Endothelial cell (in vitro differentiated cells): ENCODE measurements around the gene SMPD2. TPM values are rescaled to one million over a fixed set of nuclear protein-coding genes. Genes with fewer than 3 reads are reported as not detected.

Experiments
- DNase-seq: peaks from one replicate; pipeline ENCODE4 v3.0.0; 2021; ENCODE audit warnings: low spot score
- H3K27ac Mint-ChIP-seq: one replicate; pipeline ENCODE4 v1.8.0; 2021; ENCODE audit warnings: mixed read lengths, inconsistent platforms; ENCODE audit not compliant: unreplicated experiment
- H3K27me3 Mint-ChIP-seq: one replicate; pipeline ENCODE4 v1.8.0; 2021; ENCODE audit warnings: mild to moderate bottlenecking, moderate library complexity, mixed read lengths, inconsistent platforms; ENCODE audit not compliant: unreplicated experiment
- H3K36me3 Mint-ChIP-seq: one replicate; pipeline ENCODE4 v1.8.0; 2021; ENCODE audit warnings: mild to moderate bottlenecking, low read depth, mixed read lengths, inconsistent platforms; ENCODE audit not compliant: unreplicated experiment
- H3K4me1 Mint-ChIP-seq: one replicate; pipeline ENCODE4 v1.8.0; 2021; ENCODE audit warnings: mild to moderate bottlenecking, mixed read lengths, inconsistent platforms; ENCODE audit not compliant: unreplicated experiment
- H3K4me3 Mint-ChIP-seq: one replicate; pipeline ENCODE4 v1.8.0; 2021; ENCODE audit warnings: mild to moderate bottlenecking, mixed read lengths, inconsistent platforms; ENCODE audit not compliant: unreplicated experiment
- H3K9me3 Mint-ChIP-seq: one replicate; pipeline ENCODE4 v1.8.0; 2021; ENCODE audit warnings: mixed read lengths, inconsistent platforms; ENCODE audit not compliant: unreplicated experiment
- total RNA-seq: library from RNA; stranded (reverse); fragmentation: NEBNext Ultra II Directional; extraction: Animal tissue kit (Norgen Biotek cat#: 25700); gene quantifications from one replicate; pipeline ENCODE4 v1.2.1, GENCODE V29; 2021; ENCODE audit not compliant: unreplicated experiment
- TF ChIP-seq, protein P1 (sequence below): fragments of 200-600 bp; sonication (generic); IDR thresholded peaks from one replicate; pipeline ENCODE4 v1.5.0; 2021; ENCODE audit warnings: antibody characterized with exemption; ENCODE audit not compliant: unreplicated experiment

The SMPD2 gene
- total RNA-seq, 1 donor from 2014 or later = 8.8 TPM

- Mint-ChIP-seq H3K27me3 (peaks cover 9% of the 10 kb centered on the region), H3K9me3 (no peaks in the 10 kb centered on the region), H3K4me3 (no peak overlapping the region), H3K36me3 (peaks cover 17% of the 10 kb centered on the region), H3K27ac (no peak overlapping the region), H3K4me1 (no peaks in the 10 kb centered on the region)
- DNase-seq = no peak
- TF ChIP-seq, protein P1, sequence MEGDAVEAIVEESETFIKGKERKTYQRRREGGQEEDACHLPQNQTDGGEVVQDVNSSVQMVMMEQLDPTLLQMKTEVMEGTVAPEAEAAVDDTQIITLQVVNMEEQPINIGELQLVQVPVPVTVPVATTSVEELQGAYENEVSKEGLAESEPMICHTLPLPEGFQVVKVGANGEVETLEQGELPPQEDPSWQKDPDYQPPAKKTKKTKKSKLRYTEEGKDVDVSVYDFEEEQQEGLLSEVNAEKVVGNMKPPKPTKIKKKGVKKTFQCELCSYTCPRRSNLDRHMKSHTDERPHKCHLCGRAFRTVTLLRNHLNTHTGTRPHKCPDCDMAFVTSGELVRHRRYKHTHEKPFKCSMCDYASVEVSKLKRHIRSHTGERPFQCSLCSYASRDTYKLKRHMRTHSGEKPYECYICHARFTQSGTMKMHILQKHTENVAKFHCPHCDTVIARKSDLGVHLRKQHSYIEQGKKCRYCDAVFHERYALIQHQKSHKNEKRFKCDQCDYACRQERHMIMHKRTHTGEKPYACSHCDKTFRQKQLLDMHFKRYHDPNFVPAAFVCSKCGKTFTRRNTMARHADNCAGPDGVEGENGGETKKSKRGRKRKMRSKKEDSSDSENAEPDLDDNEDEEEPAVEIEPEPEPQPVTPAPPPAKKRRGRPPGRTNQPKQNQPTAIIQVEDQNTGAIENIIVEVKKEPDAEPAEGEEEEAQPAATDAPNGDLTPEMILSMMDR = no peak
These were observed 8.7 kb downstream of the SMPD2 start for GRCh38 chr6:109449064-109449794.

- Mint-ChIP-seq H3K27me3 (peaks cover 14% of the 10 kb centered on the region), H3K27ac (no peak overlapping the region), H3K4me1 (no peaks in the 10 kb centered on the region), H3K4me3 (no peak overlapping the region), H3K36me3 (peaks cover 17% of the 10 kb centered on the region), H3K9me3 (no peaks in the 10 kb centered on the region)
- no peak for DNase-seq
- TF ChIP-seq, protein P1 = no peak
These were observed 9.5 kb downstream of the SMPD2 start for GRCh38 chr6:109449795-109450673.

DNA sequence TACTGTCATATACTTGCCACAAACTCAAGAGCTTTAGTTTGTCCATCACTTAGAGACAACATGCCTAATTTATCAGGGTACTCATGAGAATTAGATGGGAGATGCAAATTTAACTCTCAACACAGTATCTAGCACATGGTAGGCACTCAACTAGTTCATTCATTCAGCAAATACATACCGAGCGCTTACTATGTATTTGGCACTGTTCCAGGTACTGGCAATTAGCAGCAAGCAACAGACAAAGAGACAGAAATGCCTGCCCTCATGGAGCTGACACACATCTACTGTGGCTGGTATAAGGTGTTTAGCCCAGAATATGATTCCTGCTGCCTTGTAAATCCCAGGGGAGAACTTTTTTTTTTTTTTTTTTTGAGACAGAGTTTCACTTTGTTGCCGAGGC lies 10.3 kb downstream of the SMPD2 start:
- Mint-ChIP-seq H3K9me3 (no peaks in the 10 kb centered on the region), H3K27me3 (peaks cover 16% of the 10 kb centered on the region), H3K36me3 (peaks cover 14% of the 10 kb centered on the region), H3K4me1 (peaks cover 2% of the 10 kb centered on the region), H3K4me3 (no peak overlapping the region), H3K27ac (no peak overlapping the region)
- TF ChIP-seq, protein P1 = no peak
- no peak for DNase-seq

DNA sequence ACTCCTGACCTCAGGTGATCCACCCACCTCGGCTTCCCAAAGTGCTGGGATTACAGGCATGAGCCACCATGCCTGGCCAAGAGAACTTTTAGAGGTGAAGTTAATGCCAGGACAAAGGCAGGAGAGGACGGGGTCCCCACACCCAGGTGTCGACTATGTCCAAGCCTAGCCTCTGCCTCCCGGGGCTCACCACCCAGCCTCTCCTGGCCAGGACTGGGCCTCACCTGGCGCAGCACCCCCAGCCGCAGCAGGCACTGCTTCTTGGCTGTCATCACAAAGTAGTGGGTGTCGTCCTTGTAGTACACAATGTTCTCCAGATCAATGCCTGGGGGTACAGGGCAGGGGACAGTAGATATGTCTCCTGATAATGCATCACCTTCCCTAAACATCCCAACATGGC lies 10.9 kb downstream of the SMPD2 start:
- DNase-seq = no peak
- TF ChIP-seq, protein P1 = no peak
- Mint-ChIP-seq H3K9me3 (no peaks in the 10 kb centered on the region), H3K4me1 (peaks cover 2% of the 10 kb centered on the region), H3K27me3 (peaks cover 15% of the 10 kb centered on the region), H3K27ac (no peak overlapping the region), H3K36me3 (peaks cover 10% of the 10 kb centered on the region), H3K4me3 (no peak overlapping the region)

GRCh38 chr6:109452181-109452580 lies 11.7 kb downstream of the SMPD2 start:
- H3K9me3 Mint-ChIP-seq = no peaks in the 10 kb centered on the region
- H3K36me3 Mint-ChIP-seq = peaks cover 7% of the 10 kb centered on the region
- H3K27me3 Mint-ChIP-seq = peaks cover 19% of the 10 kb centered on the region
- H3K4me1 Mint-ChIP-seq = peaks cover 2% of the 10 kb centered on the region
- H3K4me3 Mint-ChIP-seq = no peak overlapping the region
- H3K27ac Mint-ChIP-seq = no peak overlapping the region
- TF ChIP-seq, protein P1 = no peak
- DNase-seq = no peak
